Epithelial cell of proximal tubule (primary cell): Measurements from ENCODE around the gene RASAL1. TPM values are rescaled to one million over a fixed set of nuclear protein-coding genes. Genes with fewer than 3 reads are reported as not detected.

ENCODE experiments used
- DNase-seq: peaks from one replicate; pipeline ENCODE4 v3.0.0-alpha.2; 2011; ENCODE audit warnings: low read depth
- H3K4me3 ChIP-seq: 2 replicates; pipeline ENCODE4 v1.5.1; 2011; ENCODE audit warnings: low read depth, mild to moderate bottlenecking, low read length
- CTCF ChIP-seq: conservative IDR thresholded peaks from 2 replicates; pipeline ENCODE4 v1.5.1; 2012; ENCODE audit warnings: low read depth, mild to moderate bottlenecking, low read length
- total RNA-seq: library from RNA; depleted of rRNA; stranded (reverse); fragments of >200 nt; gene quantifications from 2 replicates; pipeline ENCODE4 v1.2.3, GENCODE V29; 2015

Gene RASAL1
- total RNA-seq, 1 donor from 2014 or later, result 2.0 TPM

GRCh38 chr12:113109360-113109759, 26.2 kb downstream of the RASAL1 start:
- H3K4me3 ChIP-seq, result no peak overlapping the region
- DNase-seq, result no peak
- TF ChIP-seq CTCF, result no peak

GRCh38 chr12:113108308-113108707, 27.3 kb downstream of the RASAL1 start:
- H3K4me3 ChIP-seq, result no peak overlapping the region
- TF ChIP-seq CTCF, result no peak
- DNase-seq, result no peak

- no peak for TF ChIP-seq CTCF
- H3K4me3 ChIP-seq, result no peak overlapping the region
- no peak for DNase-seq
These were observed 29.2 kb downstream of the RASAL1 start for GRCh38 chr12:113106361-113106760.

GRCh38 chr12:113105606-113106271, 29.8 kb downstream of the RASAL1 start:
- no peak for TF ChIP-seq CTCF
- H3K4me3 ChIP-seq, result no peak overlapping the region
- no peak for DNase-seq

- no peak for TF ChIP-seq CTCF
- no peak overlapping the region for H3K4me3 ChIP-seq
These were observed 30.5 kb downstream of the RASAL1 start for GRCh38 chr12:113104953-113105510.

GRCh38 chr12:113103756-113104450, 31.7 kb downstream of the RASAL1 start:
- DNase-seq, result no peak
- H3K4me3 ChIP-seq, result no peak overlapping the region
- TF ChIP-seq CTCF, result no peak

More at GRCh38 chr12:113104953-113105510, 30.5 kb downstream of the RASAL1 start:
- no peak for DNase-seq

GRCh38 chr12:113102811-113103210, 32.8 kb downstream of the RASAL1 start:
- no peak for TF ChIP-seq CTCF
- no peak for DNase-seq
- no peak overlapping the region for H3K4me3 ChIP-seq
